Tibial artery (tissue), 4 donors: ENCODE results near the gene OPHN1.

Experiments used
- DNase-seq, 2 donors: peaks; one replicate each; pipeline ENCODE4 v3.0.0-alpha.2; 2019
- H3K27ac ChIP-seq, 2 donors: fragments of 200-600 bp; sonication (generic) in 1 of 2; 1 replicate in 1 of 2; 2 replicates in 1 of 2; pipeline ENCODE4 v1.5.1; 2018 to 2019; ENCODE audit warnings: mild to moderate bottlenecking in 1 of 2
- H3K27me3 ChIP-seq, 2 donors: fragments of 200-600 bp; sonication (generic) in 1 of 2; one replicate each; pipeline versions ENCODE4 v1.5.1 to v1.6.0; 2016 to 2019
- H3K36me3 ChIP-seq, 3 donors: fragments of 200-600 bp; sonication (generic) in 2 of 3; one replicate each; pipeline ENCODE4 v1.5.1; 2016 to 2019; ENCODE audit warnings: mild to moderate bottlenecking in 2 of 3
- H3K4me1 ChIP-seq, 4 donors: fragments of 200-600 bp; sonication (generic) in 2 of 4; 1 replicate in 3 of 4; 2 replicates in 1 of 4; pipeline ENCODE4 v1.5.1; 2016 to 2019
- H3K4me3 ChIP-seq, 2 donors: fragments of 200-600 bp; sonication (generic) in 1 of 2; 1 replicate in 1 of 2; 2 replicates in 1 of 2; pipeline ENCODE4 v1.5.1; 2018 to 2019; ENCODE audit warnings: mild to moderate bottlenecking in 2 of 2
- H3K9me3 ChIP-seq, 3 donors: fragments of 200-600 bp; sonication (generic) in 1 of 3; one replicate each; pipeline ENCODE4 v1.5.1; 2016 to 2019
- intact Hi-C: fragments of 100-400 bp; cut with DNase I; formaldehyde crosslinking; loops from one replicate; pipeline ENCODE4 v1.15.0; 2023; ENCODE audit warnings: low total_unique reads
- TF ChIP-seq, protein P1 (sequence below), 2 experiments: fragments of 200-600 bp in 1 of 2; fragments of 450-650 bp in 1 of 2; IDR thresholded peaks; one replicate each; pipeline ENCODE4 v1.5.1; 2017 to 2019; ENCODE audit warnings: antibody characterized with exemption in 2 of 2, mild to moderate bottlenecking in 1 of 2, moderate library complexity in 1 of 2

Gene OPHN1

DNA sequence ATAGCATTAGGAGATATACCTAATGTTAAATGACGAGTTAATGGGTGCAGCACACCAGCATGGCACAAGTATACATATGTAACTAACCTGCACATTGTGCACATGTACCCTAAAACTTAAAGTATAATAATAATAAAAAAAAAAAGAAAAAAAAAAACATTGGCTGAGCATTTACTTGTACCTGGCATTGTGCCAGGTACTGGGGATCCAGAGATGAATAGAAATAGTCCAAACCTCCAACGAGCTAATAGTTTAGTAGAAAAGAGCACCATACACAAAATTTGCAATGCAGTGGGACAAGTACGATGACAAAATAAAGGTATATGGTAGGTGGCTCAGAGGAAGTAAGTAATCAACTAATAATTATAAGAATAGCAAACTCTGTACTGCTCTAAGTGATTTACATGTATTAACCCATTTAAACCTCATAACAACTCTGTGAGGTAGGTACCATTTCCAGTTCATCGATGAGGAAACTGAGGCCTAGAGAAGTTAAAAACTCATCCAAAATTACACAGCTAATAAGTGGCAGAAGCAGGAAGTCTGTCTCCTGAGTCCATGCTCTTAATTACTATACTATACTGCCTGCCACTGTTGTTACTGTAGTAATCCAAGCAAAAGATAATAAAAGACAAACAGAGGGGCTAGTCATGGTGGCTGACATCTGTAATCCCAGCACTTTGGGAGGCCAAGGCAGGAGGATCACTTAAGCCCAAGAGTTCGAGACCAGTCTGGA, 319.3 kb downstream of the OPHN1 start:
- Histone ChIP-seq H3K4me3 (no peak overlapping the region), H3K36me3 (peaks cover 0 to 3% (median 0%) of the 10 kb centered on the region in 3 donors), H3K27me3 (no peaks in the 10 kb centered on the region), H3K9me3 (no peaks in the 10 kb centered on the region), H3K4me1 (no peaks in the 10 kb centered on the region), H3K27ac (no peak overlapping the region)
- TF ChIP-seq, protein P1, sequence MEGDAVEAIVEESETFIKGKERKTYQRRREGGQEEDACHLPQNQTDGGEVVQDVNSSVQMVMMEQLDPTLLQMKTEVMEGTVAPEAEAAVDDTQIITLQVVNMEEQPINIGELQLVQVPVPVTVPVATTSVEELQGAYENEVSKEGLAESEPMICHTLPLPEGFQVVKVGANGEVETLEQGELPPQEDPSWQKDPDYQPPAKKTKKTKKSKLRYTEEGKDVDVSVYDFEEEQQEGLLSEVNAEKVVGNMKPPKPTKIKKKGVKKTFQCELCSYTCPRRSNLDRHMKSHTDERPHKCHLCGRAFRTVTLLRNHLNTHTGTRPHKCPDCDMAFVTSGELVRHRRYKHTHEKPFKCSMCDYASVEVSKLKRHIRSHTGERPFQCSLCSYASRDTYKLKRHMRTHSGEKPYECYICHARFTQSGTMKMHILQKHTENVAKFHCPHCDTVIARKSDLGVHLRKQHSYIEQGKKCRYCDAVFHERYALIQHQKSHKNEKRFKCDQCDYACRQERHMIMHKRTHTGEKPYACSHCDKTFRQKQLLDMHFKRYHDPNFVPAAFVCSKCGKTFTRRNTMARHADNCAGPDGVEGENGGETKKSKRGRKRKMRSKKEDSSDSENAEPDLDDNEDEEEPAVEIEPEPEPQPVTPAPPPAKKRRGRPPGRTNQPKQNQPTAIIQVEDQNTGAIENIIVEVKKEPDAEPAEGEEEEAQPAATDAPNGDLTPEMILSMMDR (IDR thresholded peaks at IDR 0.05), result no peak
- no peak for DNase-seq
- intact Hi-C loops, result no loop called here

DNA sequence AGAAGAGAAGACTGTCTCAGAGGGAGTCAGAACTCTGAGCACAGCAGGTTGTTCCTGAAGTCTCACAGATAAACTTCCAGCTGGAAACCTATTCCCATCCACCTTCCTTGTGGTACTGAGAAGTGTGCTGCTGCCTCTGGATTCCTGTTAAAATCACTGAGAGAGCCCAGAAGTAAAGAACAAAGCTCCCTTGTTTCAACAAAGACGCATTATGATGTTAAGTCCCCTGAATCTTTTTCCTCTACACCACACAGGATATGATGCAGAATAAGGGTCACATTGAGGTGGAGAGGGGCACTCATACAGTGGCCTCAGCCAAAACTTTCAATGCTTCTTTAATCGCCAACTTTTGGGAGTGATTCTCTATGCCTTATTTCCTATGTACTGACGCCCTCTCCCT, 321.0 kb downstream of the OPHN1 start:
- Histone ChIP-seq H3K27me3 (no peaks in the 10 kb centered on the region), H3K9me3 (no peaks in the 10 kb centered on the region), H3K4me3 (no peak overlapping the region), H3K4me1 (no peaks in the 10 kb centered on the region), H3K36me3 (peaks cover 0 to 3% (median 0%) of the 10 kb centered on the region in 3 donors), H3K27ac (no peak overlapping the region)
- TF ChIP-seq, protein P1 (IDR thresholded peaks at IDR 0.05), result no peak
- no peak for DNase-seq
- intact Hi-C loops, result no loop called here

DNA sequence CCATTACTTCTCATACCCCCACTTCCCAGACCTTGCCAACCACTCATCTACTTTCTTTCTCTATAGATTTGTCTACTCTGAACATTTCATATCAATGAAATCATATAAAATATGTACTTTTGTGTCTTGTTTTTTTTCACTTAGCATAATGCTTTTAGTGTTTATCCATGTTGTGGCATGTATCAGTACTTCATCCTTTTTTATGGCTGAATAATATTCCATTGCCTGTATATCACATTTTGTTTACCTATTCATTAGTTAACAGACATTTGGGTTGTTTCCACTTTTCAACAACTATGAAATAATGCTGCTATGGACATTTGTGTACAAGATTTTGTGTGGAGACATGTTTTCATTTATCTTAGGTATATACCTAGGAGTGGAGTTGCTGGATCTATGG, 324.1 kb downstream of the OPHN1 start:
- Histone ChIP-seq H3K4me3 (no peak overlapping the region), H3K27me3 (no peaks in the 10 kb centered on the region), H3K27ac (no peak overlapping the region), H3K9me3 (no peaks in the 10 kb centered on the region), H3K4me1 (no peaks in the 10 kb centered on the region), H3K36me3 (peaks cover 0 to 3% (median 0%) of the 10 kb centered on the region in 3 donors)
- intact Hi-C loops, result no loop called here
- TF ChIP-seq, protein P1 (IDR thresholded peaks at IDR 0.05), result no peak
- no peak for DNase-seq

DNA sequence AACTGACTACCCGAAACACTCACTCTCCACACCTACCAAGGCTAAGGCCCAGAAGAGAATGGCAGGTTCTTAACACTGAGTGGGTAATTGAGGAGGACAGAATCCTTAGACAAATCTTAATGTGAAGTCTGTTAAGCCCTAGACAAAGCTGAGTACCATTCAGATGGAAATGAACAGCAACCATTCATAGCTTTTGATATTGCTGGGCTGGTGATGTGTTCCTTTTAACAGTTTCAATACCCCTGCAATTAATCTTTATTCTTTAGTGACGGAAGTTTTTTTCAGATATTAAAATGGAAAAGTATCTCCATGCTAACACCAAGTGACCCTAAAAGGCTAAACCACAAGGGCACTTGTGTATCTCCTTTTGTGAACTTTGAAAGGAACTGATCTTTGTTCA, 334.9 kb downstream of the OPHN1 start:
- Histone ChIP-seq H3K9me3 (no peaks in the 10 kb centered on the region), H3K27me3 (no peaks in the 10 kb centered on the region), H3K4me3 (no peak overlapping the region), H3K36me3 (no peaks in the 10 kb centered on the region), H3K27ac (no peak overlapping the region), H3K4me1 (no peaks in the 10 kb centered on the region)
- DNase-seq, result no peak
- intact Hi-C loops, result no loop called here
- TF ChIP-seq, protein P1 (IDR thresholded peaks at IDR 0.05), result no peak

DNA sequence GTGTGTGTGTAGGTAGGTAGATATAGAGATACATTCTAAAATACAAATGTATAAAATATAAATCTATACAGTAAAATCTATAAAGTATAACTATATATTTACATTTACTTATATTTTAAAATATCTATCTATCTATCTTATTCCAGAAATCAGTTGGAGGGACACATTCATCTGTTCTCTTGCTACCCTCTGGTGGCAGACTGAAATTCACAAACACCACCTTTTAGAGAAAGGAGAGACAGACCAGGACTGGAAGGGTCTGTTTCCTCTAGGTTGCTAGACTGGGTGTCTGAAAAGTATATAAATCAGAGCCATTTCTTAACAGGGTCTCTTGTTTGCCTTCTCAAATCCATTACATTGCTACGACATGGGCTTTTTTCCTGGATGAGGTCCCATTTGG, 343.0 kb downstream of the OPHN1 start:
- intact Hi-C loops, result no loop called here
- Histone ChIP-seq H3K27me3 (no peaks in the 10 kb centered on the region), H3K27ac (no peak overlapping the region), H3K9me3 (no peaks in the 10 kb centered on the region), H3K4me1 (peaks cover 0 to 14% (median 0%) of the 10 kb centered on the region in 4 donors), H3K36me3 (no peaks in the 10 kb centered on the region), H3K4me3 (no peak overlapping the region)
- TF ChIP-seq, protein P1 (IDR thresholded peaks at IDR 0.05), result no peak
- no peak for DNase-seq
